HG03103 (cell line): ENCODE results near the gene ZNF611.
A peak's percentile ranks its signal among the peaks of the same experiment; 100 is the strongest.
"Not testable (repeated sequence)": the region's sequence is repeated elsewhere in the genome, so short reads cannot be mapped to it uniquely, and the experiment has no call there.

Experiments used
- ATAC-seq: cut with Tn5 transposase; IDR thresholded peaks from one replicate; pipeline ENCODE4 v1.9.1; 2021; ENCODE audit warnings: low read depth; ENCODE audit not compliant: unreplicated experiment

ZNF611 gene

DNA sequence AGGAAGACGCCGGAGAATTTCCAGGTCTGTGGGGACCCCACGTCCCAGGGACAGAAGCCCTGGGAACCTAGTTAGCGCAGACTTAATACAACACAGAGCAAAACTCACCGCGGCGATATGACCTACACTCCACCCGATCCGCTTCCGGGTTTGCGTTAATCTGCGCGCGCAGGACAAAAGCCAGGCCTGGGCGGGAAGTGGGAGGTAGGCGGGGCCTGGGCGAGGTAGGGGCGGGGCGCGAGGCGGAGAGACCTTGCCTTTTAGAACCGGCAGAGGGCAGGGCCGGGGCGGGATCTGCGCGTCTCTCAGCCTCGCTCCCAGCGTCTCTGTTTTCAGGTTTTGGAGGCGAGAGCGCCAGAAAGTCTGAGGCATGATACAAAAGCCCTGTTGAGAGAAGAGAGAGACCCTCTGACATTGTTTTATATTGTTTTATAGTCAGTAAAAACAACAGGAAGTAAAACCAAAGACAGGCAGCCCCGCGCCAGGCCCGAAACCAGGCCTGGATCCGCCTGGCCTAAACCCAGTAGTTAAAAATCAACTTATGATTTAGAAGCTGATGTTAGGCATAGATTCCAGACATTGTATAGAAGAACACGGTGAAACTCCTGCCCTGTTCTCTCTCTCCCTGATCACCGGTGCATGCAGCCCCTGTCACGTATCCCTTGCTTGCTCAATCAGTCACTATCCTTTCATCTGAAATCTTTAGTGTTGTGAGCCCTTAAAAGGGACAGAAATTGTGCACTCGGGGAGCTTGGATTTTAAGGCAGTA, at the start of gene ZNF611:
TSS of gene ZNF611 (minus strand) at position 152 of the 769 bp plus-strand sequence. CDS start 19,150 bp downstream, outside the sequence.
- peak; percentile 92 for ATAC-seq

DNA sequence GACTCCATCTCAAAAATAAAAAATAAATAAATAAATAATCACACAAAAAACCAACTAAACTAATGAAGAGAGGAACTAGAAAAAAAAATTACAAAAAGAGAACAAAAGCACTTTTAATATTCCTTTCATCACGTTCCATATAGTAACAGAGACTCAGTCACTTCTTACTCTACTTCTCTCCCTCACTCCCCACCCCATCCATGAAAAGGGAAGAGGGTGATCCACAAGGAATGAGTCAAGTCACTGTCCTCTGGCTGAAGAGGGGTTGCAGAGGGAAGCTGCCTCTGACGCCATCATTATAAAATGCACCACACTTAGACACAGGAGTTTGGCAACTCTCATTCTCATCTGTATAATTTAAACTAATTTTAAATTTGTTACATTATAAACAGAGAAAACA, 48.0 kb upstream of the ZNF611 start:
- ATAC-seq = not testable (repeated sequence)

DNA sequence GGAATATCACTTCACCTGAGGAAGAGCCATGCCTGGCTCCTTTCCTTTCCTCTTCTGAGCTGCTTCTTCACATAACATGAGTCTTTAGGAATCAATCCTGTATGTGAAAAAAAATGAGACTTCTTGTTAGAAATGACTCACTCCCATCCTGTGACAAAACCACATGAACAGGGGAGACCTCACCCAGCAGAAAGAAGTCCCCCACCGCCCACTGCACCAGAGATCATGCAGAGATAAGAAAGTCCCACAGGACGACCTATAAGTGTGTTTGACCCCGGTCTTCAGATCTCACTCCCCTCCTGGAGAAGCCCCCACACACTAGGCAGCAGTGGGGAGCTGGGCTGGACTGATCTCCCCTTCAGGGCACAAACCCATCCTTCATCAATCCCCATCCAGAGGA, 44.0 kb upstream of the ZNF611 start:
- no peak for ATAC-seq

GRCh38 chr19:52756447-52756846, 21.6 kb upstream of the ZNF611 start:
- not testable (repeated sequence) for ATAC-seq

GRCh38 chr19:52749780-52750179, 14.9 kb upstream of the ZNF611 start:
- ATAC-seq = no peak

- no peak for ATAC-seq
Observed at GRCh38 chr19:52748336-52748950, 13.6 kb upstream of the ZNF611 start.

DNA sequence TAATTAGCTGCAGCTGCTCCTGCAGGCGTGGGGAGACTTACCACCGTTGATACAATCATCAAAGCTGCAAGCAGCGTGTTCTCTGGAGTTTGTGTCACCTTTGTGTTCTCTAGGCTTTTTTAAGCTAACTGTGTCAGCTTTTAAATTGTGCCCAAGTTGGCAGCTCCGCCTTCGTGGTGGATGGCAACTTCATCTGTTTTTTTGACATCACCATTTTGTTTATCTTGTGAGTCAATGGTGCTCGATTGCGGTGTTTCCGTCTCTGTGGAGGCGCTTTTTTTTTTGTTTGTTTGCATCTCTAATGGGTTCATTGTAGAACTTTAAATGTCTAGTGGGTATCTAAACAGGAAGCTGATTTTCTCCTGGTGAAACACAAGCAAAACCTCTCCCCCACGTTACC, 11.1 kb upstream of the ZNF611 start:
- ATAC-seq = not testable (repeated sequence)

DNA sequence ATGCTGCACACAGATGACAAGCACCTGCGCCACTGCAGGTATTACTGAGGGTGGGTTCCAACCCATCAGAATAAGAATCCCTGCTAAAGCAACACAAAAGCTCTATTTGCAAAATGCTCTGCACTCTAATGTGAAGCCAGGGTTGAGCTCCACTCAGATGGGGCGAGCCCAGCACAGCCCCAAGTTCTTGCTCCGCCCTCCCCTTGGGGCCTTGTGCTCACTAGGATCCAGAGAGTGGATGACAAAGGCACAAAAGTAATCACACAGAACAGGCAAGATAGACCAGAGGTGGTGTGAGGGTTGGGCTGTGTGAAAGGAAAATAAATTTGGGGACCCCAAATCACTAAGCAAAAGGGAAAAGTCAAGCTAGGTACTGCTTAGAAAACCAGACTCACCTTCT, 8.2 kb upstream of the ZNF611 start:
- ATAC-seq = no peak

DNA sequence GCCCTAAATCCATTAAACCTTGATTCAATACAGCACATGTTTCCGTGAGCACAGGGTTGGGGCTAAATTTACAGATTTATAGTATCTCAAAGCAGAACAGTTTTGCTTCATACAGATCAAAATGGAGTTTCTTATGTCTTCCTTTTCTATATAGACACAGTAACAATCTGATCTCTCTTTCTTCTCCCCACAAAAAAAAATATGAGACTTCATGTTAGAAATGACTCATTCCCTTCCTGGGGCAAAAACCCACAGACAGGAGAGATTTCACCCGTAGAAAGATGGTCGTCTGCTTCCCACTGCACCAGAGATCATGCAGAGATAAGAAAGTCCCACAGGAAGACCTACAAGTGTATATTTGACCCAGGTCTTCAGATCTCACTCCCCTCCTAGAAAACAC, 7.7 kb upstream of the ZNF611 start:
- ATAC-seq = no peak

- ATAC-seq = no peak
Observed at GRCh38 chr19:52741951-52742485, 7.2 kb upstream of the ZNF611 start.

- not testable (repeated sequence) for ATAC-seq
Observed at GRCh38 chr19:52741371-52741770, 6.5 kb upstream of the ZNF611 start.

DNA sequence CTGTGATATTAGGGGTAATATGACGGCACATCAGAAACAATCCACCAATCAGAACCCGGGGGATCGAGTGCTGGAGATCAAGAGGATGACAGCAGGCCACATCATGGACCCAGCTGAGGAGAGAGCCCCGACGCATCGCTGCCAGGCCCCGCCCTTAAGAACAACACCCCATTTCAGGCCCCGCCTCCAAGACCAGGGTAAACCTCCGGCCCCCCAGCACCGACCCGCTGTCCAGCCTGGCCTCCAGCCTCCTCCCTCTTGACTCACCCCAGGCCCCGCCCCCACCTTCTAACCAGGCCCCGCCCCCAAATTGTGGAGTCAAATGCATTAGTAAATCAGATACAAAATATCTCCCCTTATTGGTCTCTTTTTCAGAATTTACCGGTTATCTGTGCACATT, 4.7 kb upstream of the ZNF611 start:
- ATAC-seq = no peak

- no peak for ATAC-seq
Observed at GRCh38 chr19:52735734-52736133, 890 bp upstream of the ZNF611 start.

DNA sequence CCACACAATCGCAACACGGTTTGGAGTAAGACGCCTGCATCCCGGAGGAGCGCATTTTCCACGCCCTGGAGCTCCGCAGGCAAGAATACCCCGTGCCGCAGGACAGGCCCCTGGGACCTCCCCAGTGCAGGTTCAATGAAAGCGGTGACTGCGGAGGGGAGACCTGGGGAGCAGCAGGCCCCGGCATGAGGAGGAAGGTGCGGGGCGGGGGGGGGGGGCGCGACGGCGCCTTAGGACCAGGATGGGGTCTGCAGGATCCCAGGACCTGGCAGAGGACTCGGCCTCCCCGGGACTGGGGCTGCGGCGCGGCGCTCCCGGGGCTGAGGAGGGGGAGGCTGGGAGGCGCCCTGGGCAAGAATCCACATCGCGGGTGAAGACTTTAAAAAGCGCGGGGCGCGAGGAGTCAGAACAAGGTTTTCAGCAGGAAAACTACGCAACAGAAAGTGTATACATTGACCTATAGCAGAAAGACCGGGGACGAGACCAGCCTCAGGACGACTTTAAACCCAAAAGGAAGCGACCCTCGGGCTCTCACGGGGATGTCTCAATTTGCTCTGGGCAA, 432 bp downstream of the ZNF611 start:
- peak; percentile 25 for ATAC-seq

GRCh38 chr19:52726051-52726450, 8.8 kb downstream of the ZNF611 start:
- not testable (repeated sequence) for ATAC-seq

DNA sequence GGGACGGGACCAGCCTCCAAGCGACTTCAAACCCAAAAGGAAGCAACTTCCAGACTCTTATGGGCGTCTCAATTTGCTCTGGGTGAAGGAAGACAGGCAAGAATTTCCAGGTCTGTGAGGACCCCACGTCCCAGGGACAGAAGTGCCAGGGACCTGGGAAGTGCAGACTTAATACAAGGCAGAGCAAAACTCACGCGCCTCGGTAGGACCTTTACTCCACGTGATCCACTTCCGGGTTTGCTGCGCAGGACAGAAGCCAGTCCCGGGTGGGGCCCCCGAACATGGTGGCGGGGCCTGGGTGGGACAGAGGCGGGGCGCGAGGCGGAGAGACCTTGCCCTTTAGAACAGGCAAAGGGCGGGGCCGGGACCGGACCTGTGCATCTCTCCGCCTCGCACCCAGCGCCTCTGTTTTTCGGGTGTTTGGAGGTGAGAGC, 9.3 kb downstream of the ZNF611 start:
- ATAC-seq = no peak

DNA sequence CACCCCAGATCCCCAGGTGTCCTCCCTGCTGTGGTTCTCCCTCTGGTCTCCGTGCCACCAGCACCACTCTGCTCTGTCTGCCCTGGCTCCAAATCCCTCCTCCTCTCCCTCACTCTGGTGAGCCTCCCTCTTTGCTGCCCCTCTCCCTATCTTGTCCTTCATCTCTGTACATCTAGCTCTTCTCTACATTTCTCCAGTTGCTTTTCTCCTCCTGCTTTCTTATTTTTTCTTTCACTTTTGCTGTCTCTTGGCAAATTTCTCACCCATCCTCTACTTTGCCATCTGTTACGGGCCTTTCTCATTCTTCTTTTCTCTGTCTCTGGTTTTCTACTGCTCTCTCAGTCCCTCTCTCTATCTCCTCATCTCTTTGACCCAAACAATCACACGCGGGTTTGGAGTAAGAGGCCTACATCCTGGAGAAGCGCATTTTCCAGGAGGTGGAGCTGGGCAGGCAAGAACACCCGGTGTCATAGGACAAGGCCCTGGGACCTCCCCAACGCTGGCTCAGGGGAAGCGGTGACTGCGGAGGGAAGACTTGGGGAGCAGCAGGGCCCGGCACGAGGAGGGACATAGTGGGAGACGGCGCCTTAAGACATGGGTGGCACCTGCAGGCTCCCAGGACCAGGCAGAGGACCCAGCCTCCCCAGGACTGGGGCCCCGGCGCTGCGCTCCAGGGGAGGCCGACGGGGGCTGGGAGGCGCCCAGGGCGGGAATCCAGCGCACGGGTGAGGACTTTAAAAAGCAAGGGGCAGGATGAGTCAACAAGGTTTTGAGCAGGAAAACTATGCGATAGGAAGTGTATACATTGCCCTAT, 9.9 kb downstream of the ZNF611 start:
- ATAC-seq = no peak

- ATAC-seq = not testable (repeated sequence)
Observed at GRCh38 chr19:52723907-52724598, 10.8 kb downstream of the ZNF611 start.

DNA sequence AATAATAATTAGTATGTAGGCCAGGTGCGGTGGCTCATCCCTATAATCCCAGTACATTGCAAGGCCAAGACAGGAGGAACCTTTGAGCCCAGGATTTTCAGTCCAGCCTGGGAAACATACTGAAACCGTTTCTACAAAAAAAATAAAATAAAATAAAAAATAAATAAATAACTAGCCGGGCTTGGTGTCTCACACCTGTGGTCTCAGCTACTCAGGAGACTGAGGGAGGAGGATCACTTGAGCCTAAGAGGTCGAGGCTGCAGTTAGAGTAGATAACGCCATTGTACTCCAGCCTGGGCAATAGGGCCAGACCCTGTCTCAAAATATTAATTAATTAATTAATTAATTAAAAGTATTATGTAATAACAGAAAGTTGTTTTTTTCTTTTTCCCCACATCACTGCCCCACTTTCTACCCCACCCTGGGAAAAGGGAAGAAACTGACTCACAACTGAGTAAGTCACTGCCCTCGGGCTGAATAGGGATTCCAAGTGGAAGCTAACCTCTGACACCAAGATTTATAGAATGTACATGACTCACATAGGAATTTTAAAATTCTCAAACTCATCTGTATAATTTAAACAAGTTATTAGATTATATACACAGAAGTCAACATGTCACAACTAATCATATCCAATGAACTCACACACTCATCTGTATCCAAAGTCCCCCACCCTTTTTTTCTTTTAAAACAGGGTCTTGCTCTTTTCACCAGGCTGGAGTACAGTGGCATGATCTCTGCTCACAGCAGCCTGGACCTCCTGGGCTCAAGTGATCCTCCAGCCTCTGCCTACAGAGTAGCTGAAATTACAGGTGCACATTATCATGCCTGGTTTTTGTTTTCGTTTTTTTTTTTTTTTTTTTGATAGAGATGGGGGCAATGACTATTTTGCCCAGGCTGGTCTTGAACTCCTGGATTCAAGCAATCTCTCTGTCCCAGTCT, 12.5 kb downstream of the ZNF611 start:
- ATAC-seq = no peak
